Measurements from ENCODE around the gene TBC1D10A.

TBC1D10A gene

GRCh38 chr22:30284172-30284571 lies 42.6 kb downstream of the TBC1D10A start:
- DNase-seq (ENCODE audit: low spot score) = no peak
- TF ChIP-seq CTCF (IDR thresholded peaks at IDR 0.05; ENCODE audit: extremely low read depth, missing control alignments) = no peak

GRCh38 chr22:30283342-30283741 lies 43.4 kb downstream of the TBC1D10A start:
- DNase-seq (ENCODE audit: low spot score) = no peak
- no peak for TF ChIP-seq CTCF (IDR thresholded peaks at IDR 0.05; ENCODE audit: extremely low read depth, missing control alignments)

GRCh38 chr22:30282616-30283046 lies 44.1 kb downstream of the TBC1D10A start:
- no peak for DNase-seq (ENCODE audit: low spot score)
- TF ChIP-seq CTCF (IDR thresholded peaks at IDR 0.05; ENCODE audit: extremely low read depth, missing control alignments) = no peak

- no peak for TF ChIP-seq CTCF (IDR thresholded peaks at IDR 0.05; ENCODE audit: extremely low read depth, missing control alignments)
- DNase-seq (ENCODE audit: low spot score) = no peak
Observed at GRCh38 chr22:30280505-30280904, 46.2 kb downstream of the TBC1D10A start.

GRCh38 chr22:30279932-30280331 lies 46.8 kb downstream of the TBC1D10A start:
- TF ChIP-seq CTCF (IDR thresholded peaks at IDR 0.05; ENCODE audit: extremely low read depth, missing control alignments) = no peak
- no peak for DNase-seq (ENCODE audit: low spot score)

GRCh38 chr22:30279046-30279788 lies 47.5 kb downstream of the TBC1D10A start:
- no peak for TF ChIP-seq CTCF (IDR thresholded peaks at IDR 0.05; ENCODE audit: extremely low read depth, missing control alignments)
- no peak for DNase-seq (ENCODE audit: low spot score)

GRCh38 chr22:30277547-30278344 lies 49.0 kb downstream of the TBC1D10A start:
- DNase-seq (ENCODE audit: low spot score) = no peak
- no peak for TF ChIP-seq CTCF (IDR thresholded peaks at IDR 0.05; ENCODE audit: extremely low read depth, missing control alignments)

Data from GM20000 (cell line).